Stimulated activated naive CD4-positive, alpha-beta T cell (primary cell): Measurements from ENCODE around the gene ISCA2.
A peak's percentile ranks its signal among the peaks of the same experiment; 100 is the strongest.
"Not testable (repeated sequence)": the region's sequence is repeated elsewhere in the genome, so short reads cannot be mapped to it uniquely, and the experiment has no call there.

Experiments used
- DNase-seq, 6 experiments: peaks; one replicate each; lab custom pipeline; 2025; lab: John Stamatoyannopoulos, UW

The ISCA2 gene, protein sequence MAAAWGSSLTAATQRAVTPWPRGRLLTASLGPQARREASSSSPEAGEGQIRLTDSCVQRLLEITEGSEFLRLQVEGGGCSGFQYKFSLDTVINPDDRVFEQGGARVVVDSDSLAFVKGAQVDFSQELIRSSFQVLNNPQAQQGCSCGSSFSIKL

DNA sequence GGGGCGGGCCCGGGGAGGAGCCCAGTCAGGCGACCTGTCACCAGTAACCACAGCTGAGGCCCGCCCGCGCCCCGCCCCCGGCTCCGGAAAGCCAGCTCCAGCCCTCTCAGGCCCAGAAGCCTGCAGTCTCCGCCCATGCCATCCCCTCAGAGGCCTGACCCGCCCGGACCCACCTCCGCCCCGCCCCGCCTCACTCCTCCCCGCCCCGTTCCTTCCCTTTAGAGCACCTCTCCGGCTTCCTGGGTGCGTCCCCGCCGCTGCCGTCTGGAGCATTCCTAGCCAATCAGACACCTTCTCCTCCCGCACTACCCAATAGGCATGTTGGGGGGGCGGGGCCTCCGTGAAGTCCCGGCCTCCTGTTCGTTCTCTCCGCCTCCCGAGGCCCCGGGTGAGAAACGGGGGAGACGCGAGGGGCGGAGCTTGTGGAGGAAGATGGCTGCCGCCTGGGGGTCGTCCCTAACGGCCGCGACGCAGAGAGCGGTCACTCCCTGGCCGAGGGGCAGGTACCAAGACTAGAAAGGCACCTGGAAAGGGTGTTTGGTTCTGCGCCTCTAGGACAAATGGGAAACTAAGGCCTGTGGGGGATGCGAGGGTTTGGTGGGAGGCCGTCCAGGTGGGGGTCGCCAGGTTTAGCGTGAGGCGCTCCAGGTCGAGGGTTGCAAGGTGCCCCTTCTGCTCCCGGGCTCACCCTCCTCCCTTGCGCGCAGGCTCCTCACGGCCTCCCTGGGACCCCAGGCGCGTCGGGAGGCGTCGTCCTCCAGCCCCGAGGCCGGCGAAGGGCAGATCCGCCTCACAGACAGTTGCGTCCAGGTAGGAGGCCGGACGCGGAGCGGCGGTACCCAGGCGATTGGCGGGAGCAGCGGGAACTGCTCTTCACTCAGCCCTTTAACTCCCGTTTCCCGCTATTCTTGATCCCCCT lies at the start of gene ISCA2:
TSS of gene ISCA2 (plus strand) at position 423 of the 919 bp plus-strand sequence. CDS start at position 433, 10 bp downstream.
- peak; percentile 97 to 99 (median 99) for DNase-seq

DNA sequence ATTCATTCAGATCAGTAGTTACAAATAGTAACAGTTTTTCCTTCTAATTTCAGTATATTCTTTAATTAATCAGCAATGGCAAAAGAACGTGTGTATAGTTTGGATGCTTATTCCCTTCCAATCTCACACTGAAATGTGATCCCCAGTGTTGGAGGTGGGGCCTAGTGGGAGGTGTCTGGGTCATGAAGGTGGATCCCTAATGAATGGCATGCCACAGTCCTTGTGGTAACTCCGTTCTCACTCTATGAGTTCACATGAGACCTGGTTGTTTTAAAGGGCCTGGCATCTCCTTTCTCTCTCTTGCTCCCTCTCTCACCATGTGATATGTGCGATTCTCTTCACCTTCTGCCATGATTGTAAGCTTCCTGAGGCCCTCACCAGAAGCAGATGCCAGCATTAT lies 48.7 kb upstream of the ISCA2 start:
- no peak for DNase-seq

DNA sequence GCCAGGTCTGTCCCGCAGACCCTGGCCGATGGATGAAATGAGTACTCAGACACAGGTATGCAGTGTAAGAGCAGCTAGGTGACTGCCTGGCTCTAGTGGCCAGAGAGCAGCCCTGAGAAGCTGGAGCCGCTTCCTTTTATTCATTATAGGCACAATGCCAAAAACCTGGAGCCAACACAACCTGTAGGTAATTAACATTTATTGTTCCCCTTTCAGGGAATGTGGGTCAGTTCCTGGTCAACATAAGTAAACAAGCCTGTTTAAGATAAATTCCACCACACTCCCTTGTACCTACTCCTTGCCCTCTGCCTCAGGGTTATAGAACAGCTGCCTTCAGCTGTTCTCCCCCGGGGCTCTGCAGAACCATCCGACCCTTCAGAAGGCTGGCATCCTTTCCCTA lies 39.2 kb upstream of the ISCA2 start:
- not testable (repeated sequence) for DNase-seq

DNA sequence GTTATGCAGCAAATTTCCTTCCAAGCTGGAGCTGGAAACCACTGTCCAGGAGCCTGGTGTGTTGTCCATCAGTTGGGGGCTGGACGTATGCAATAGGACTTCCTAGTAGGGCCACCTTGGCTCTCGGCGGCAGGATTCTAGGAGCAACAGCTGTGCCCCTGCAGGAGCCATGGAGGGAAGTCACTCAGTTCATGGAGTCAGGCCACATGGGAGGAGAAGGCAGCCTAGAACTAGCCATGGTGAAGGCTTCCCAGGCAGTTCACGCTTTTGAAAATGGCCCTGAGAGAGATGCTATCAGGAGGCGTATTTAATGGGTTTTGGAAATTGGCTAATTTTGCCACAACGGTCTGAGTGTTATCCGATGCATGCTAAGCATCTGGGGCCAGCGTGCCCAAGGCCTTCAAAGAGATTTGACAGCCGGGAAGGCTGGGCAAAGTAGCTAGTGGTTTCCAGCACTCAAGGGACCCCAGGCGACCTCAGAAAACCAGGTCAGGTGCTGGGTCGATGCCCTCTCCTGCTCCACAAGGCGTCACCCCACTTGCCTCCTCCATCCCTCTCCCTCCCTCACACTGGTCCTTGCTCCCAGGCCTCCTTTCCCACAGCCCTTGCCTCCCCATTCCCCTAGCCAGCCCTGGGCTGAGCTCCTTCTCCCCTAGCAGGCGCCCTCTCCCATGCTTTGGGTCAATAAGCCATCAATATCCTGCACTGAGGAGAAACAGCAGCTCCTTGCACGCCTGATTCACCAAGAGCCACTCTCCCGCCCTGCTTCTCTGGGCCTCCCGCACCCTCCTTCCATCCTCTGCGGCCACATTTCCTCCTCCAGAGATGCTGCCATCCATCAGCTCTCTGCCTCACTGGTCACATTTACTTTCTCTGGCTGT lies 36.6 kb upstream of the ISCA2 start:
- DNase-seq = no peak

DNA sequence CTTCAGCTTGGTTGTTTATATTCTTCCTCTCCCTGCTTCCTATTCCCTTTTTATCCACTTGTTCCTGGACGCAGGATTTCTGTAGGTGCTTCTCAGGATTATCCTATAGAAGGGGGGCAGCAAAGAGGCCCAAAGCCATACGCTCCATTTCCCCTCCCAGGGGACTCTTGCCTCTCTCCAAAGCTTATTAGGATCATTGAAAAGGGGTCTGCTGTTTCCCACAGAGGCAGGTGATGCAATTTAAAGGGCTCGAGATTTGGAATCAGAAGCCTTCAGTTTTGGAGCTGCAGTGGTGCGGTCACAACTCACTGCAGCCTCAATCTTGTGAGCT lies 36.0 kb upstream of the ISCA2 start:
- DNase-seq = no peak

DNA sequence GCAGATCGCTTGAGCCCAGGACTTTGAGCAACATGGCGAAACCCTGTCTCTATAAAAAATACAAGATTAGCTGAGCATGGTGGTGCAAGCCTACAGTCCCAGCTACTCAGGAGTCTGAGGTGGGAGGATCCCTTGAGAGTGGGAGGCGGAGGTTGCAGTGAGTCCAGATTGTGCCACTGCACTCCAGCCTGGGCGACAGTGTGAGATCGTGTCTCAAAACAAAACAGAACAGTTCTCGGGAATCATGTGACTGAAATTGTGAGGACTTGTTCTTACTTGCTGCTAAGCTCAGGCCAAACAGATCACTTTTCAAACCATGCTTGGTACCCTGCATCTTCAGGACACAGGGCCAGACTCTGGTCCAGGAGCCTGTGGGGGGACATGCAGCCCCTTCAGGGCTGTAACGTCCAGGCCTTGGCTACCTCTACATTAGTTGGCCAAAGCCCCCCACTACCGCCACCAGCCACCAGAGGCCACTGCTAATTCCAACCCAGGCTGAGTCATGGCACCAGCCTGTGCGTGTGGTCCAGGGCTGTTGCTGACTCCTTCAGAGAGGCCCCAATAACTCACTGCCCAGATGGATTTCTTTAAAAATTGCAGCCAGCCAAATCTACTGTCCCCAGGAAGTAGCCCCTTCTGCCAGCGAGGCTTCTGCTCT lies 34.1 kb upstream of the ISCA2 start:
- no peak for DNase-seq

DNA sequence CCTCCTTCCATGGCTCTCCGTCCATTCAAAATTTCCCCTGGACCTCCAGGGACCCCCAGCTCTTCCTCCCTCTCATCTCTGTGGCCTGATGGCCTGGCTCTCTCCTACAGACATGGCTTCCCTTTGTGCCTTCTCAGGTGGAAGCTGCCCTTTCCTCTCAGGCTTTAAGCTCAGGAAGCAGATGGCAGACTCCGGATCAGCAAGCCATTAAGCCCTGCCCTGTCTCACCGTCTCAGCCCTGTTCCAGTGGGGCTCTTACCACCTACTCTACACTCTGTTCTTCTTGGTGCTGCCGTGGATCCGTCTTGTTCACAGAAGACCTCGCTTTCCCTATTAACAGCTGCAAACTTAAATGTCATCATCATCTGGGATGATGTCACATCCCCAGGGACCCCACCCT lies 33.6 kb upstream of the ISCA2 start:
- no peak for DNase-seq

DNA sequence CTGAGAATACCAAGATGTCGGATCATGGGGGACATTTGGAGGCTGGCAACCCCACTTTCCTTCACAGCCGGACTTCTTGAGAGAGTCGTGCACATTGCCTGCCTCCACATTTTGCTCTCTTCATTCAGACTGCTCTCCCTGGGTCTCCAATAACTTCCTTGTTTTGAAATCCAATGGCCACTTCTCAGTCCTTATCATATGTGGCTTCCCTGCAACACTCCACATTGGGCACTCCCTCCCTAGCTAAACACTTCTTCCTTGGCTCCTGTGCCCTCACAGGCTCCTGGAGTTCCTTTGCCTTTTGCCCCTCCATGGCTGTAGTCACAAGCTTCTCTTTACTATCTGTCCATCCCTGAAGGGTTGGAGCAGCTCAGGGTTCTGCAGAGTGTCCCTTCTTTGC lies 30.6 kb upstream of the ISCA2 start:
- DNase-seq = no peak

DNA sequence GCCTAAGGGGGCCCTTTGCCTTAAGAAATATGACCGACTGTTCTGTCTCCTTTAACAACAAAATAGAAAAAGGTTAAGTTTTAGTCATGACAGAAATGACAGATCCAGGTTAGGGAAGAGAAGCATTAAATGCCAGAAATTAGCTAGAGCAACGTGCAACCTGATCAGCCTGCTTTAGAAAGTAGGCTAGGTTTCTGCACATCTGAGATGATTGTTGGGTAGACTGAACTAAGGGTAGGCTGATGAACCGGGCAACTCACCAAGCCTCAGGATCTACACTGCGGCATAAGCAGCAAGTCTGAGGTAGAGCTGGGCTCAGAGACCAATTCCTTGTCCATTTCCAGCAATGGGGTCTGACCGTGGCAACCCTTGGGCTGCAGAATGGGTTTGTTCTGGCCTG lies 29.9 kb upstream of the ISCA2 start:
- no peak for DNase-seq

DNA sequence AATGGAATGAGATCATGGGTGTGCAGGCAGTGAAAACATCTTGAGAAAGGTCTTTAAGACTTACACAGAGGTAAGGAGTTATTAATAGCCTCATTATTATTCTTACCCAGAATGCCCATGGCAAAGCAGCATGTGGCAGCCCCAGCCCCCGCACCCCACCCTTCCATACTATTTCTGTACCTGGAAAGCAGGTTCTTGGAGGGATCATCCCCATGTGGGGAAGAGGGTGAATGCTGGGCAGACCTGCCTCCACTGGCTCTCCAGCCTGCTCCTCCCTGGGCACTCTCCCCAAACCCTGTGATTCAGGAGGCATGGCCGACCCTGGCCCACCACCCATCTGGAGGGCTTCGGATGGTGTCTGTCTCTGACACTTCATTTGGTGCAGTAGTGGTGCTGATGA lies 28.8 kb upstream of the ISCA2 start:
- no peak for DNase-seq

DNA sequence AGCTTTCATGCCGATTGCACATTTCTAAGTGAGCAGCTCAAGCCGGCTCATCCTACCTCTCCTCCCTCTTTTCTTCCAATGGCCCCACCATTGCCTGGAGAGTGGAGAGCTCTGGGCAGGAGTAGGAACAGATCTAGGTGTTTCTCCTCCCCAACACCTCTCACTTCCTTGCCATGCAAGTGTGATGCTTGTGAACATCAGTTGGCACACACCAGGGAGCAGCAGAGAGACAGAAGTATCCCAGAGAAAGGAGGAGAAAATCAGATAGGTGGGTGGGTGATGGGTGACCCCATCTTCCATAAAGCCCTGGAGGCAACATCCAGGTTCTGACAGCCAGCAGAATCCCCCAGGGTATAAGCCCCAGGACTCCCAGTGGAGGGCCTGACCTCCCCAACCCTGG lies 28.2 kb upstream of the ISCA2 start:
- DNase-seq = no peak

DNA sequence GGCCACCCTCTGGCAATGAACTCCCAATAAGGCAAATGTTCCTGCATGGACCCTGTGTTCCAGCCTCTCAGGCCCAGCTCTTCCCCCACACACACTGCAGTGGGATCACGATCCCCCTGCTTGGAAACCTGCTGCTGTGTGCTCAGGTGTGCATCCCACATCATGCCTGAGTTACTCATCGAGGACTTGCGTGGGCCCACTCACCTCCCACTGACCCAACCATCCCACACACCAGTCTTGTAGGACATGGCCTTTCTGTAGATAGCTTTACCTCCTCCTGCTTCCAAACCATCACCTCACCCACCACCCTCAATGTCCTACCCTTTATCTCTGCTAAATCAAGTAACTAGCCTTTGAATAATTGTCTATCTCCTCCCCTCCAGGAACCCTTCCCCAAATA lies 25.1 kb upstream of the ISCA2 start:
- DNase-seq = no peak

DNA sequence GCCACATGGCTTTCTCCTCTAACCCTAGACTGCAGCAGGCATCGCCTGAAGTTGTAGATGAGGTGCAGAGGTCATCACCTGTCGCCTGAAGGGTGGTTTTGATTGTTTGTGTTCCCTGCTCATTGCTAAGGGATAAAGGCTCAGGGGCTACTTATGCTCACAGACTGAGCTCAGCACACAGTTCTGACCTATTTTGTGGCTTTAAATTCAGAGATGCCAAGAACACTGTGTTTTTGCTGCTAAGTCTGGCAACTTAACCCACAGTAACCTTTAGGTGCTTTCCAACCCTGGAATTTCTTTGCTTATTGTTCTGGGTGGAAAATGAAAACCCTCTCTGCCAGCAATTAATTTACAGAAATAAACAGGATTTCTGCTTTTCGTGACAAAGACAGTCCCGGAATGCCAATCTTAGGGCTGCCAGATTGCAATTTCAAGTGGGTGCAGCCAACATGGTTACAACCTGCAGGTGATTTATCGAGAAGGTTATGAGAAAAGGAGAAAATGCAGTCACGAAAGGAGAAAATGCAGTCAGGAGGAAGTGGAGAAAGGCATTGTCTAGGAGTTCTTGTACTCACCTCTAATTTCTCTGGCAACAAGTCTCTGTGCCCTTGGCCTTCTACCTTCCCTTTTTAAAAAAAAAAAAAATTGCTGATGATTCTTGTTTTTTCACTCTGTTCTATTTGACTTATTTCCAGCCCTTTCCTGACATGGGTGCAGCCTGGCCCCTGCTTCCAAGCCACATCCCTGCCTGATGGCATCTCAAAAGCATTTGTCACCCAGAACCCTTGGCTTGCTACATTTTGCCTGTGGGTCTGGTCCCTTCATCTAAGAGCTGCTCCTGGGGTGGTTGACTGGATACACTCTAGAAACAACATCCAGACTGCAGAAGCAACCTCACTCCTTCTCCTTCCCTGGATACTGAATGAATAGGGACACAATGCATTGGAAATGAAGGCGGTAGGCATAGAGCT lies 23.7 kb upstream of the ISCA2 start:
- no peak for DNase-seq

DNA sequence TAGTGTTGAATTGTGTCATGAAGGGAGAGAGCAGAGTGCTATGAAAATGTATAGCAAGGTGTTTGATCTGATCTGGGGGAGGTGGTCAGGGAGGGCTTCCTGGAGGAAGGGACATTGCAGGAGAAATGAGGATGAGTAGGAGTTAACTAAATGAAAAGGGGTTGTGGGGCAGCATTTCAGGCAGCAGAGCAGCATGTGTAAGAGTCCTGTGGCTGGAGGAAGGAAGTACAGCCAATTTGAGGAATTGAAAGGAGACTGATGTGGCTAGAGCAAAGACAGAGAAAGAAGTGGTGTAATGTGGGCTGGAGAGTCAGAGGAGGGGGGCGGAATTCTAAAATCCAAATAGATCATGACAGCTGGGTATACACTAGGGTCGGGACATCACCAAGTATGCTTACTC lies 21.0 kb upstream of the ISCA2 start:
- no peak for DNase-seq

DNA sequence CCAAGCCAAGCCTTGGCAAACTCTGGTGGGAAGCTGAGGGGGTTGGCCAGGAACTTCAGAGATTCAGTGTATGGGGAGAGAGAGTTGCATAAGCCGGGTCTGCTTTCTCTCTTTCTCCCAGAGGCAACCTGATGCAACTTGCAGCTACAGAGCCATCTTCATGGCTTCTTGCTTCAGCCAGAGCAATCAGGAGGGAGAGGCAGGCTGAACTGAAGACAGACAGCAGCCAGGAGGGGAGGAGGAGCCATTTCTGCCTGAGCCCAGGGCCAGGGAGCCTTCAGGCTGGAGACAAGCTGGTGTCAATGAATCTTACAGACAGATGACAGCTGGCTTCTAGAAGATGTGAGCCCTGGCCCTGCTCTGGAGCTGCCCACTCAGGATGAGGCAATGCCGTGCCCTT lies 19.2 kb upstream of the ISCA2 start:
- no peak for DNase-seq

DNA sequence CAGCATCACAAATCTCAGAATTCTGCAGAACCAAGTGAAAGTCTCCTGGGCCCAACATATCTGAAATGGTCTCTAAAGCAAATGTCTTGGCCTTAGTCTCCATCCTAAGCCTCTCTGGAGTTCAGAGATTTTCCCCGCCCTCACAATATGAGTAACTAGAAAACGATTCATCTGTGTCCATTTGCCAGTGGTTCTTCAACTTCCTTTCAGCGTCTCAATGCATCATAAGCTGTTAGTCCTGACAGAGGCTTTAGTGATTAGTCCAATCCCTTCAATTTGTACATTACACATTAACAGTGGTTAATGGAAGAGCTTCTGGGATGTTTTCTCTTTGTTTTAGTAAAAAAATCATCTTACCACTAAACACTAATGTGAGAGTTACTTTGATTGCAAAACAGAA lies 17.9 kb upstream of the ISCA2 start:
- DNase-seq = no peak

DNA sequence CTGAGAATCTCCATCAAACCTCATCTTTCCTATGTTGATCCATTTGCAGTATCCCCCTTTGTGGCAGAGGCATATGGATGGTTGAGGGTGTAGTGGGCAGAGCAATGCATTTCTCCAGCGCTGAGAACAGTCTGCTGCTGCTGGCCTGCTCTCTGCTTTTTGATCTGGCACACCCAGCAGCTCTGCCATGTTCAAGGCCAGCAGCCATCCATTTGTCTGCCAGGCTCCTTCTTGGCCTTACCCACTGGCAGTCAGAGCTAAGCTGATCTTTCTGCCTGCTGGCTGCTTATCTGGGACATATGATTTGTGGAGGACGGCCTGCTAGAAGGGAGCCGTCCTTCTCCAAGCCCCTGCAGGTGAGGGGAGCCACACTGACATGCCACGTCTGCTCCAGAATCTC lies 17.5 kb upstream of the ISCA2 start:
- DNase-seq = no peak

DNA sequence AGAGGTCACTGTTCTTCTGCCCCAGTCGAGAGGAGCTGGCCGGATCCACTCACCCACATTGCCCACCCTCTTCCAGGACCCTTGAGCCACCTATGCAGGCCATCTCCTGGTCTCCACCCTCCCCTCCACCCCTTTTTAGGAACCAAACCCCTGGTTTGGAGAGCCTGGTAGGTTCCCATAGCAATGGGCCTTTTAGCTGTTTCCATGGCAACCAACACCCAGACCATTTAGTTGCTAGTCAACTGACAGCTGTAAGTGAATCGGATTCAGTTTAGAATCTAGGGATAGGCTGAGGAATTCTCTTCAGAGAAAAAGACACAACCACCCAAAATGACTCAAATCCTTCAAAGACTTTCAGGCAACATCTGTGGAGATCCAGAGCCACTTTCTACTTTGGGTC lies 17.0 kb upstream of the ISCA2 start:
- DNase-seq = no peak

DNA sequence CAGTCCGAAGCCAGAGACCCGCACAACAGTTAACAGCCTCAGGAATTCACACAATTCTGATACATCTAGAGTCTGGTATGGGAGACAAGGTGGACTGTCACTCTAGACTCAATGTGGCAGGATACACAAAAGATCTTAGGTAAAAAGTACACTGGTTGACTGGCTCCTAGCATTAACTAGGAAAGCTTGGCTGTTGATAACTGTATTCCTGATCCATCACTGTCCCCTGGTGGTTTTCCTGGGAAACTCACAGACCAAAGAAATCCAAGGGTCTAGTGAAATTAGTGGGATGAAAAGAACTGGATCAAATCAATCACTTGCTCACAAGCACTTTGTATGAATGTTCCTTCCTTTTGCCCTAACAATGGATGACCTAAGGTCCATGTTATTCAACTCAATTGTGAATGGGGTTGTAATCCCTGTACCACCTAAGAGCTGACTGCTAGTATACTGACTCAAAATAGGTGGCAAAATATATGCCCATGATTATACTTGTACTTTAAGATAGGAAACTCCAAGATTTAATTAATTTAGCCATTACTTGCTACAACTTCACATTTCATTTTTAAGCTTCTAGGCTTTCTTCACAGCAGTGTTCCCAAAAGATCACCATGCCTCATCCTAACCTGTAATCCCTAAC lies 14.4 kb upstream of the ISCA2 start:
- DNase-seq = no peak

DNA sequence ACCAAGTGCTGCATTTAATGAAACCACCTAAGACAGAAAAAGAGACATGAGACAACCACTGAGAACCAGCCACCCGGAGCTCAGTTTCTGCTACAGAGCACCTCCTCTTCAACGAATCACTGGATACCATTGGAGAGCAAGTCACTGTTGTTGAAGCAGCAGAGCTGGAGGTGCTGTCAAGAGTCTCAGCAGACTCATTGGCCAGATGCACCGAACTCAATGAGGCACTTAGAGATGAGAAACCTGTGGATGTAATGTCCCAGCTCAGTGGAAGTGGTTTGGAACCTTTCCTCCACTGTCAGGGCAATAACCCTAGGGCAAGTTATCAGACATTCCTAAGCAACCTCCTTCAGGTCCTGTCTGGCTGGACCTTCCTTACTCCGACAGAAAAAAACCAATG lies 13.5 kb upstream of the ISCA2 start:
- DNase-seq = no peak

DNA sequence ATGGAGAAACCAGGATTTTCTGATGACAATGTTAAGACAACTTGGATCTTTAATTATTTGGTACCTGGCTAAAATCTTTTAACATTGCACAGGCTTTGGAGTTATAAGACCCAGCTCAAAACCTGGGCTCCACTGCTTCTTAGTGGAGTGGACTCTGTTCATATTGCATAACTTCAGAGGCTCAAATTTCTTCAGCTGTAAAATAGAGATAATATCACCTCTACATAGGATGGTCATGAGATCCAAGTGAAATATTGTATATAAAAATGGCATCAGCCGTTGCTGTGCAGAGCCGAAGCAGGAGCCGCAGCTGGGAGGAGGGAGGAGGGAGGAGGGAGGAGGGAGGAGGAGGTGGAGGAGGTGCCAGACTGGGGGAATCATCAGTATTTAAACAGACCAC lies 11.0 kb upstream of the ISCA2 start:
- no peak for DNase-seq
